DMS153 treated with DMSO at 0.1 percent for 48 hours (cell line): ENCODE results near the gene TADA1.
"Not testable (repeated sequence)": the region's sequence is repeated elsewhere in the genome, so short reads cannot be mapped to it uniquely, and the experiment has no call there.

ENCODE experiments used
- DNase-seq: peaks from one replicate; lab custom pipeline; 2025; ENCODE audit not compliant: unreplicated experiment; lab: John Stamatoyannopoulos, UW

Gene TADA1

GRCh38 chr1:166899769-166900168, 23.7 kb upstream of the TADA1 start:
- no peak for DNase-seq

GRCh38 chr1:166895766-166896165, 19.7 kb upstream of the TADA1 start:
- DNase-seq, result no peak

- no peak for DNase-seq
Observed at GRCh38 chr1:166889776-166890175, 13.7 kb upstream of the TADA1 start.

- no peak for DNase-seq
Observed at GRCh38 chr1:166888373-166889111, 12.5 kb upstream of the TADA1 start.

GRCh38 chr1:166884971-166885370, 8.9 kb upstream of the TADA1 start:
- no peak for DNase-seq

GRCh38 chr1:166884040-166884642, 8.1 kb upstream of the TADA1 start:
- no peak for DNase-seq

- no peak for DNase-seq
Observed at GRCh38 chr1:166882893-166883292, 6.8 kb upstream of the TADA1 start.

- not testable (repeated sequence) for DNase-seq
Observed at GRCh38 chr1:166878173-166878917, 2.3 kb upstream of the TADA1 start.

GRCh38 chr1:166876540-166876838, 425 bp upstream of the TADA1 start:
- no peak for DNase-seq

- DNase-seq, result no peak
Observed at GRCh38 chr1:166875302-166875733, 746 bp downstream of the TADA1 start.

- DNase-seq, result no peak
Observed at GRCh38 chr1:166874464-166874863, 1.6 kb downstream of the TADA1 start.

- no peak for DNase-seq
Observed at GRCh38 chr1:166870584-166870983, 5.5 kb downstream of the TADA1 start.

- no peak for DNase-seq
Observed at GRCh38 chr1:166869318-166870099, 6.6 kb downstream of the TADA1 start.

- no peak for DNase-seq
Observed at GRCh38 chr1:166868639-166869038, 7.4 kb downstream of the TADA1 start.

GRCh38 chr1:166865926-166866325, 10.1 kb downstream of the TADA1 start:
- DNase-seq, result no peak

- DNase-seq, result no peak
Observed at GRCh38 chr1:166859597-166859996, 16.5 kb downstream of the TADA1 start.

GRCh38 chr1:166858726-166859419, 17.2 kb downstream of the TADA1 start:
- DNase-seq, result no peak

- no peak for DNase-seq
Observed at GRCh38 chr1:166857995-166858394, 18.1 kb downstream of the TADA1 start.

- no peak for DNase-seq
Observed at GRCh38 chr1:166855558-166855957, 20.5 kb downstream of the TADA1 start.

- no peak for DNase-seq
Observed at GRCh38 chr1:166852918-166853317, 23.1 kb downstream of the TADA1 start.

- no peak for DNase-seq
Observed at GRCh38 chr1:166849135-166849534, 26.9 kb downstream of the TADA1 start.
